A549 (cell line): ENCODE data around the gene TSTD1. TPM values are rescaled to one million over a fixed set of nuclear protein-coding genes. Genes with fewer than 3 reads are reported as not detected.

Source experiments
- ATAC-seq, 2 experiments: fragments of 200-7000 bp in 1 of 2; fragments of >200 bp in 1 of 2; cut with Nextera tagmentation in 1 of 2; cut with Tn5 transposase in 1 of 2; 3 replicates each; pipeline versions ENCODE4 v1.8.0 to v1.9.1; 2018 to 2020; ENCODE audit warnings: mild to moderate bottlenecking in 1 of 2, moderate library complexity in 1 of 2
- CTCF ChIA-PET: fragments of 300-600 bp; sonication (Branson Sonifier 250); formaldehyde crosslinking; extraction: SDS; loops from one replicate; lab custom pipeline; 2021; ENCODE audit warnings: antibody characterized with exemption, inconsistent platforms; lab: Yijun Ruan, JAX
- POLR2A ChIA-PET: fragments of 350-600 bp; formaldehyde crosslinking; extraction: SDS; loops from one replicate; lab custom pipeline; 2021; ENCODE audit warnings: antibody characterized with exemption, inconsistent platforms; lab: Yijun Ruan, JAX
- DNase-seq, 2 experiments: peaks; one replicate each; pipeline versions ENCODE4 v3.0.0 to v3.0.0-alpha.2; 2011 to 2016; ENCODE audit warnings: low read depth in 1 of 2, low spot score in 1 of 2
- FAIRE-seq: peaks from 2 replicates; lab custom pipeline; 2011; peaks lifted over from hg19 to GRCh38; lab: Jason Lieb, UNC
- H3K27ac ChIP-seq, 2 experiments: fragments of >200 bp; sonication (Bioruptor Twin); formaldehyde crosslinking; 3 replicates each; pipeline ENCODE4 v1.5.1; 2016 to 2017
- H3K4me1 ChIP-seq: fragments of >200 bp; sonication (Bioruptor Twin); formaldehyde crosslinking; 3 replicates; pipeline ENCODE4 v1.6.1; 2016
- H3K4me2 ChIP-seq: fragments of >200 bp; sonication (Bioruptor Twin); formaldehyde crosslinking; 3 replicates; pipeline ENCODE4 v1.6.1; 2016
- H3K4me3 ChIP-seq: fragments of >200 bp; sonication (Bioruptor Twin); formaldehyde crosslinking; 3 replicates; pipeline ENCODE4 v1.5.1; 2016
- H3K9me3 ChIP-seq: fragments of >200 bp; sonication (Bioruptor Twin); formaldehyde crosslinking; 3 replicates; pipeline ENCODE4 v1.6.1; 2016
- BHLHE40 ChIP-seq: IDR thresholded peaks from 2 replicates; pipeline ENCODE4 v1.6.1; 2012; ENCODE audit warnings: low read depth, low read length, inconsistent platforms
- CBX2 ChIP-seq: fragments of 200-600 bp; sonication (generic); IDR thresholded peaks from 2 replicates; pipeline ENCODE4 v1.6.1; 2016; ENCODE audit warnings: low read depth, mild to moderate bottlenecking, borderline replicate concordance
- CBX8 ChIP-seq: fragments of 200-600 bp; sonication (generic); IDR thresholded peaks from 2 replicates; pipeline ENCODE4 v1.6.1; 2016
- CEBPB ChIP-seq, 2 experiments: fragments of >200 bp in 1 of 2; sonication (Bioruptor Twin) in 1 of 2; formaldehyde crosslinking in 1 of 2; IDR thresholded peaks; 2 replicates each; pipeline ENCODE4 v1.6.1; 2012 to 2016
- CHD2 ChIP-seq: fragments of 150-350 bp; IDR thresholded peaks from 2 replicates; pipeline ENCODE4 v1.6.1; 2014; ENCODE audit warnings: low read length; ENCODE audit not compliant: partially characterized antibody
- CHD4 ChIP-seq: fragments of 200-600 bp; sonication (generic); IDR thresholded peaks from 2 replicates; pipeline ENCODE4 v1.6.1; 2016; ENCODE audit warnings: antibody characterized with exemption, mild to moderate bottlenecking, borderline replicate concordance
- EHF ChIP-seq: fragments of 250-450 bp; sonication (Bioruptor Pico); IDR thresholded peaks from 2 replicates; pipeline ENCODE4 v1.5.0; 2020; ENCODE audit warnings: mild to moderate bottlenecking
- EHMT2 ChIP-seq: fragments of 200-600 bp; sonication (generic); IDR thresholded peaks from 2 replicates; pipeline ENCODE4 v1.6.1; 2016; ENCODE audit warnings: antibody characterized with exemption, low read depth, mild to moderate bottlenecking, moderate library complexity
- EP300 ChIP-seq, 2 experiments: fragments of >200 bp; sonication (Bioruptor Twin); formaldehyde crosslinking; IDR thresholded peaks; 2 replicates in 1 of 2; 3 replicates in 1 of 2; pipeline ENCODE4 v1.6.1; 2016 to 2017
- FOSB ChIP-seq: fragments of 250-450 bp; sonication (Bioruptor Pico); IDR thresholded peaks from 2 replicates; pipeline ENCODE4 v1.5.0; 2020; ENCODE audit warnings: mild to moderate bottlenecking, moderate library complexity
- FOXS1 ChIP-seq: fragments of 250-450 bp; sonication (Bioruptor Pico); IDR thresholded peaks from 2 replicates; pipeline ENCODE4 v1.5.0; 2020; ENCODE audit warnings: mild to moderate bottlenecking, moderate library complexity
- HEYL ChIP-seq: fragments of 250-450 bp; sonication (Bioruptor Pico); IDR thresholded peaks from 2 replicates; pipeline ENCODE4 v1.8.0; 2021; ENCODE audit warnings: mild to moderate bottlenecking, moderate library complexity
- HOXA7 ChIP-seq: fragments of 250-450 bp; sonication (Bioruptor Pico); IDR thresholded peaks from 2 replicates; pipeline ENCODE4 v1.5.0; 2020; ENCODE audit warnings: mild to moderate bottlenecking, moderate library complexity
- HOXB13 ChIP-seq: fragments of 250-450 bp; sonication (Bioruptor Pico); IDR thresholded peaks from 2 replicates; pipeline ENCODE4 v1.5.0; 2020; ENCODE audit warnings: low read depth, mild to moderate bottlenecking, moderate library complexity
- HOXB5 ChIP-seq: fragments of 250-450 bp; sonication (Bioruptor Pico); IDR thresholded peaks from 2 replicates; pipeline ENCODE4 v1.5.0; 2020; ENCODE audit warnings: mild to moderate bottlenecking, moderate library complexity
- JUN ChIP-seq, 2 experiments: fragments of >200 bp; sonication (Bioruptor Twin); formaldehyde crosslinking; IDR thresholded peaks; 2 replicates in 1 of 2; 3 replicates in 1 of 2; pipeline ENCODE4 v1.6.1; 2016 to 2017
- JUNB ChIP-seq: fragments of >200 bp; sonication (Bioruptor Twin); formaldehyde crosslinking; IDR thresholded peaks from 2 replicates; pipeline ENCODE4 v1.6.1; 2016
- MAX ChIP-seq: IDR thresholded peaks from 2 replicates; pipeline ENCODE4 v1.6.1; 2012
- MAZ ChIP-seq: fragments of 150-350 bp; IDR thresholded peaks from 2 replicates; pipeline ENCODE4 v1.6.1; 2014; ENCODE audit warnings: antibody characterized with exemption, low read depth, low read length, borderline replicate concordance
- MYC ChIP-seq: IDR thresholded peaks from 2 replicates; pipeline ENCODE4 v1.6.1; 2012; ENCODE audit warnings: mild to moderate bottlenecking, inconsistent platforms, low read length, improper control_type of control experiment, borderline replicate concordance
- NFE2L2 ChIP-seq: fragments of 150-350 bp; conservative IDR thresholded peaks from 2 replicates; pipeline ENCODE4 v1.6.1; 2014; ENCODE audit warnings: low read length
- PHF8 ChIP-seq: fragments of 200-600 bp; sonication (generic); IDR thresholded peaks from 2 replicates; pipeline ENCODE4 v1.6.1; 2016; ENCODE audit warnings: low read depth, mild to moderate bottlenecking, antibody characterized with exemption, moderate library complexity, borderline replicate concordance
- POLR2A ChIP-seq: IDR thresholded peaks from 2 replicates; pipeline ENCODE4 v1.6.1; 2012; ENCODE audit warnings: mild to moderate bottlenecking, low read length
- RNF2 ChIP-seq: fragments of 200-600 bp; sonication (generic); IDR thresholded peaks from 2 replicates; pipeline ENCODE4 v1.6.1; 2016; ENCODE audit warnings: low read depth, mild to moderate bottlenecking, antibody characterized with exemption, moderate library complexity, borderline replicate concordance
- SMC3 ChIP-seq: fragments of >200 bp; sonication (Bioruptor Twin); formaldehyde crosslinking; IDR thresholded peaks from 3 replicates; pipeline ENCODE4 v1.6.1; 2018; ENCODE audit warnings: inconsistent platforms
- SREBF2 ChIP-seq: fragments of 450-650 bp; IDR thresholded peaks from 2 replicates; pipeline ENCODE4 v1.6.1; 2014; ENCODE audit warnings: mild to moderate bottlenecking, moderate library complexity
- TP53 ChIP-seq: fragments of 250-450 bp; sonication (Bioruptor Pico); IDR thresholded peaks from 2 replicates; pipeline ENCODE4 v1.5.0; 2021; ENCODE audit warnings: mild to moderate bottlenecking, moderate library complexity
- USF2 ChIP-seq: fragments of 450-650 bp; IDR thresholded peaks from 2 replicates; pipeline ENCODE4 v1.6.1; 2014; ENCODE audit warnings: antibody characterized with exemption
- ZNF302 ChIP-seq: fragments of 250-450 bp; sonication (Bioruptor Pico); IDR thresholded peaks from 2 replicates; pipeline ENCODE4 v1.9.0; 2021; ENCODE audit warnings: inconsistent platforms, mild to moderate bottlenecking, moderate library complexity
- WGBS: methylation state at CpG from one replicate; pipeline ENCODE4 v1.1.6; 2017; ENCODE audit errors: missing lambda C conversion rate; 5-methylcytosine and 5-hydroxymethylcytosine counted together
- polyA plus RNA-seq, 4 experiments: library from polyadenylated mRNA; depleted of rRNA in 3 of 4; stranded (reverse); fragments of >200 nt; fragmentation: RNase III in 1 of 4; extraction: RNeasy Plus Mini Kit Qiagen cat#74134 plus additional on column Dnase treatment in 1 of 4; gene quantifications; 2 replicates in 3 of 4; 3 replicates in 1 of 4; pipeline ENCODE4 v1.2.3, GENCODE V29; 2011 to 2017
- TF ChIP-seq, protein P1 (sequence below): fragments of 250-450 bp; sonication (Bioruptor Pico); IDR thresholded peaks from 2 replicates; pipeline ENCODE4 v1.5.0; 2021; ENCODE audit warnings: mild to moderate bottlenecking, moderate library complexity, borderline replicate concordance
- TF ChIP-seq, protein P2 (sequence below): IDR thresholded peaks from 2 replicates; pipeline ENCODE4 v1.6.1; 2012; ENCODE audit warnings: low read depth, borderline replicate concordance

Gene TSTD1
- polyA plus RNA-seq, 2 of the 4 experiments (the other 2 are of a cell fraction): 0.17 TPM; not detected in 1

DNA sequence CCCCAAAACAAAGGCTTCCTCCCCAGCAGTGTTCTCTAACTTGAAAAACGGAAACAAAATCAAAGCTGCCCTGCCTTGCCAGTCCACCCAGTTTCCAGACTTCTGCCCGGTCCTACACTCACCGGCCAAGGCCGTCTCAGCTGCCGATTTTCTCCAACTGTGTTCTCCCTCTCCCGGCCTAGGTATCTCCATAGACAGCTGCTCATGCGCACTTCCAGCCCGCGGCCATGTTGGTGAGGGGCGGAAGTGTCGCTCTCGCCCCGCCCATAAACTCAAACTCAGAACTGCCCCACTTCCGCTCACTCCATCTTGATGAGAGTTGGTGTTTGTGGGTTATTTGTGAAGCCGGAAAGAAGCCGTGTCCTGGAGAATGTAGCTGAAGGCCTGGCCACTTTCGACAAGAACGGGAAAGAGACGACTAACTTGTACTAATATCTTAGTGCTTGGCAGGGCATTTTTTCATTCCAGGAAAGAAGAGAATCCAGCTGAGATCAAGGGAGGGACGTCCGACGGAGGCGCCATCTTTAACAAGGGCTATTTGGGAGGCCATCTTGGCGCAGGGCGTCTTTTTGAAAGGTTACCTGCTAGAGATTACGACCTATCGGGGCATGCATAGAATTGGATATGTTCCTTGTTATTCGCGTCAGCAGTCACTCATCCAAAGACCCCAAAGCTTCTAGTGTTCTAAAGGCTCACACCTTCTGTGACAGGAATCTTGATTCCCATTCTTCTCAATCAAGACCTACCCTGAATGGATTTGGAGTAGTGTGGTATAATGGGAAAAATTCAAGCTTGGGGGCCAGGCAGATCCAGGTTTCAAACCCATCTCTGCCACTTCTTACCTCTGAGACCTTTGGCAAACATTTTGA, 7.2 kb upstream of the TSTD1 start, which contains the start of gene USF1 (continued):
- TF ChIP-seq CEBPB (IDR thresholded peaks at IDR 0.05) (no peak), EP300 (IDR thresholded peaks at IDR 0.05) (no peak), ZNF302 (CRISPR knock-in tag) (peak; percentile 67), MAZ (no peak), RNF2 (no peak), EHMT2 (peak; percentile 95), TP53 (CRISPR knock-in tag) (no peak), MYC (no peak), CHD2 (no peak), USF2 (no peak), HOXB5 (CRISPR knock-in tag) (peak; percentile 88; the same call in 1 of the 2 replicates), POLR2A (peak; percentile 77)

- WGBS: 3% methylated on average over 36 of the region's 48 CpGs
- peak overlapping the region; percentile 85 for H3K4me2 ChIP-seq
- CTCF ChIA-PET: interaction anchor here (0.6 to 4.6 kb wide), 12 partner anchors 11 to 370 kb away, joined by 3 to 42 read pairs (median 6); partner anchors contain the start of genes F11R and KLHDC9
- peak; percentile 55 to 56 for DNase-seq
- H3K27ac ChIP-seq: peak overlapping the region; percentile 87 to 93
- ATAC-seq: peak; percentile 67 to 72
- peaks cover 6% of the 10 kb centered on the region for H3K4me1 ChIP-seq
- peaks cover 32% of the 10 kb centered on the region for H3K9me3 ChIP-seq
- POLR2A ChIA-PET: interaction anchor here (0.6 to 2.9 kb wide), 14 partner anchors 14 to 377 kb away, joined by 3 to 32 read pairs (median 4); partner anchors contain the start of genes DEDD, F11R, PPOX and UFC1
- FAIRE-seq: no peak
- H3K4me3 ChIP-seq: peak overlapping the region; percentile 75
- TF ChIP-seq FOSB (CRISPR knock-in tag) (no peak), HEYL (CRISPR knock-in tag) (no peak), PHF8 (peak; percentile 18; the same call in 1 of the 2 replicates), MAZ (no peak), MAX (peak; percentile 27; the same call in 1 of the 2 replicates)
Observed at GRCh38 chr1:161044908-161045735, 6.4 kb upstream of the TSTD1 start.

- H3K9me3 ChIP-seq: peaks cover 26% of the 10 kb centered on the region
- FAIRE-seq (no peak), DNase-seq (no peak), ATAC-seq (no peak)
- POLR2A ChIA-PET: interaction anchor here (1.0 to 2.3 kb wide), 4 partner anchors 23 to 40 kb away, joined by 3 to 32 read pairs (median 6); partner anchors contain the start of gene F11R
- H3K4me3 ChIP-seq: peak overlapping the region; percentile 75
- H3K27ac ChIP-seq: peak overlapping the region; percentile 87 to 93
- H3K4me1 ChIP-seq: peaks cover 6% of the 10 kb centered on the region
- CTCF ChIA-PET: interaction anchor here (0.6 to 4.6 kb wide), 4 partner anchors 47 to 369 kb away, joined by 3 to 42 read pairs (median 8); partner anchors contain the start of gene KLHDC9
- H3K4me2 ChIP-seq: peak overlapping the region; percentile 85
- TF ChIP-seq JUN (IDR thresholded peaks at IDR 0.05) (no peak), POLR2A (no peak), CBX8 (no peak), MAX (no peak), SMC3 (no peak), FOSB (CRISPR knock-in tag) (no peak), EHF (CRISPR knock-in tag) (no peak), BHLHE40 (no peak), PHF8 (no peak), CBX2 (no peak), CHD4 (no peak), NFE2L2 (no peak), HOXA7 (CRISPR knock-in tag) (no peak), HOXB13 (no peak), JUNB (no peak), SREBF2 (no peak), FOXS1 (CRISPR knock-in tag) (no peak)
- TF ChIP-seq, protein P1, sequence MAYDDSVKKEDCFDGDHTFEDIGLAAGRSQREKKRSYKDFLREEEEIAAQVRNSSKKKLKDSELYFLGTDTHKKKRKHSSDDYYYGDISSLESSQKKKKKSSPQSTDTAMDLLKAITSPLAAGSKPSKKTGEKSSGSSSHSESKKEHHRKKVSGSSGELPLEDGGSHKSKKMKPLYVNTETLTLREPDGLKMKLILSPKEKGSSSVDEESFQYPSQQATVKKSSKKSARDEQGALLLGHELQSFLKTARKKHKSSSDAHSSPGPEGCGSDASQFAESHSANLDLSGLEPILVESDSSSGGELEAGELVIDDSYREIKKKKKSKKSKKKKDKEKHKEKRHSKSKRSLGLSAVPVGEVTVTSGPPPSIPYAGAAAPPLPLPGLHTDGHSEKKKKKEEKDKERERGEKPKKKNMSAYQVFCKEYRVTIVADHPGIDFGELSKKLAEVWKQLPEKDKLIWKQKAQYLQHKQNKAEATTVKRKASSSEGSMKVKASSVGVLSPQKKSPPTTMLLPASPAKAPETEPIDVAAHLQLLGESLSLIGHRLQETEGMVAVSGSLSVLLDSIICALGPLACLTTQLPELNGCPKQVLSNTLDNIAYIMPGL (CRISPR knock-in tag): no peak
- TF ChIP-seq, protein P2, sequence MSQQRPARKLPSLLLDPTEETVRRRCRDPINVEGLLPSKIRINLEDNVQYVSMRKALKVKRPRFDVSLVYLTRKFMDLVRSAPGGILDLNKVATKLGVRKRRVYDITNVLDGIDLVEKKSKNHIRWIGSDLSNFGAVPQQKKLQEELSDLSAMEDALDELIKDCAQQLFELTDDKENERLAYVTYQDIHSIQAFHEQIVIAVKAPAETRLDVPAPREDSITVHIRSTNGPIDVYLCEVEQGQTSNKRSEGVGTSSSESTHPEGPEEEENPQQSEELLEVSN: no peak
Observed at GRCh38 chr1:161044535-161044907, 5.8 kb upstream of the TSTD1 start.
